Erythroblast (primary cell): ENCODE measurements around the gene MTREX.

Experiments used
- DNase-seq, 2 experiments: peaks; one replicate each; lab custom pipeline; 2025; lab: John Stamatoyannopoulos, UW
- GATA1 ChIP-seq: IDR thresholded peaks from 2 replicates; pipeline ENCODE4 v1.6.1; 2011; ENCODE audit warnings: low read depth, mild to moderate bottlenecking, control low read depth, low read length, moderate library complexity
- POLR2A ChIP-seq: IDR thresholded peaks from 2 replicates; pipeline ENCODE4 v1.6.1; 2011; ENCODE audit warnings: mild to moderate bottlenecking, low read length

MTREX gene

GRCh38 chr5:55407984-55408383 is 100.2 kb downstream of the MTREX start:
- TF ChIP-seq GATA1, result no peak
- TF ChIP-seq POLR2A, result no peak
- DNase-seq, result no peak

- DNase-seq, result no peak
- no peak for TF ChIP-seq POLR2A
- TF ChIP-seq GATA1, result no peak
Observed at GRCh38 chr5:55409775-55410174, 102.0 kb downstream of the MTREX start.

GRCh38 chr5:55410845-55411244 is 103.1 kb downstream of the MTREX start:
- TF ChIP-seq GATA1 (no peak), POLR2A (no peak)
- DNase-seq, result no peak

- DNase-seq, result no peak
- no peak for TF ChIP-seq GATA1
- no peak for TF ChIP-seq POLR2A
Observed at GRCh38 chr5:55411876-55412275, 104.1 kb downstream of the MTREX start.

- no peak for DNase-seq
- TF ChIP-seq POLR2A, result no peak
- no peak for TF ChIP-seq GATA1
Observed at GRCh38 chr5:55413644-55414043, 105.9 kb downstream of the MTREX start.

GRCh38 chr5:55415071-55415470 is 107.3 kb downstream of the MTREX start:
- TF ChIP-seq GATA1 (no peak), POLR2A (no peak)
- no peak for DNase-seq

GRCh38 chr5:55416306-55416705 is 108.5 kb downstream of the MTREX start:
- TF ChIP-seq POLR2A, result no peak
- TF ChIP-seq GATA1, result no peak
- no peak for DNase-seq

GRCh38 chr5:55418994-55419968 is 111.5 kb downstream of the MTREX start:
- DNase-seq, result no peak
- TF ChIP-seq POLR2A (no peak), GATA1 (no peak)

- no peak for DNase-seq
- TF ChIP-seq GATA1, result no peak
Observed at GRCh38 chr5:55421074-55421529, 113.3 kb downstream of the MTREX start.

- no peak for DNase-seq
Observed at GRCh38 chr5:55426455-55426854, 118.7 kb downstream of the MTREX start.

GRCh38 chr5:55427157-55427556 is 119.4 kb downstream of the MTREX start:
- DNase-seq, result peak; percentile 46 to 56

More at GRCh38 chr5:55426455-55426854, 118.7 kb downstream of the MTREX start:
- TF ChIP-seq GATA1 (no peak), POLR2A (no peak)

GRCh38 chr5:55429221-55429612 is 121.4 kb downstream of the MTREX start:
- no peak for TF ChIP-seq GATA1
- TF ChIP-seq POLR2A, result no peak
- no peak for DNase-seq

More at GRCh38 chr5:55427157-55427556, 119.4 kb downstream of the MTREX start:
- no peak for TF ChIP-seq GATA1

GRCh38 chr5:55429613-55430253 is 121.9 kb downstream of the MTREX start:
- DNase-seq, result peak; percentile 10 to 16
- TF ChIP-seq POLR2A (no peak), GATA1 (no peak)

GRCh38 chr5:55432549-55432948 is 124.8 kb downstream of the MTREX start:
- TF ChIP-seq GATA1 (no peak), POLR2A (no peak)
- DNase-seq, result no peak
